Stimulated activated CD4-positive, alpha-beta T cell treated with anti-CD3 and anti-CD28 coated beads, Interleukin-2, amount 100 ng/mL, for 24 hours (primary cell): ENCODE results near the gene PACRG.

Source experiments
- DNase-seq, 2 donors: peaks; one replicate each; pipeline ENCODE4 v3.0.0-alpha.2; 2020

The PACRG gene

GRCh38 chr6:163341224-163342061, 613.7 kb downstream of the PACRG start:
- no peak for DNase-seq

GRCh38 chr6:163342571-163343539, 615.1 kb downstream of the PACRG start:
- no peak for DNase-seq

- no peak for DNase-seq
Measured at GRCh38 chr6:163343609-163344008, 615.8 kb downstream of the PACRG start.

- DNase-seq: no peak
Measured at GRCh38 chr6:163344411-163344810, 616.6 kb downstream of the PACRG start.

GRCh38 chr6:163345931-163346330, 618.2 kb downstream of the PACRG start:
- DNase-seq: no peak

GRCh38 chr6:163346497-163346961, 618.8 kb downstream of the PACRG start:
- DNase-seq: no peak

- DNase-seq: no peak
Measured at GRCh38 chr6:163347021-163347446, 619.3 kb downstream of the PACRG start.

GRCh38 chr6:163348789-163349680, 621.3 kb downstream of the PACRG start:
- no peak for DNase-seq

- no peak for DNase-seq
Measured at GRCh38 chr6:163349696-163350095, 621.9 kb downstream of the PACRG start.

GRCh38 chr6:163351013-163351412, 623.2 kb downstream of the PACRG start:
- DNase-seq: no peak

- DNase-seq: no peak
Measured at GRCh38 chr6:163352011-163352685, 624.4 kb downstream of the PACRG start.

- DNase-seq: no peak
Measured at GRCh38 chr6:163352966-163353365, 625.2 kb downstream of the PACRG start.

GRCh38 chr6:163354085-163354484, 626.3 kb downstream of the PACRG start:
- no peak for DNase-seq

GRCh38 chr6:163354761-163355425, 627.1 kb downstream of the PACRG start:
- no peak for DNase-seq

GRCh38 chr6:163355426-163355991, 627.7 kb downstream of the PACRG start:
- no peak for DNase-seq

GRCh38 chr6:163356324-163356723, 628.5 kb downstream of the PACRG start:
- no peak for DNase-seq

- DNase-seq: no peak
Measured at GRCh38 chr6:163356743-163357142, 629.0 kb downstream of the PACRG start.

GRCh38 chr6:163364641-163365040, 636.9 kb downstream of the PACRG start:
- DNase-seq: no peak
